Measurements from ENCODE around the gene CDK13. TPM values are rescaled to one million over a fixed set of nuclear protein-coding genes. Genes with fewer than 3 reads are reported as not detected.
A peak's percentile ranks its signal among the peaks of the same experiment; 100 is the strongest.

CDK13 gene
- total and polyA plus RNA-seq, 9 of the 15 experiments (the other 6 are each of a cell fraction or from before 2014, with no cell fraction given), result 9.8 to 46.1 (median 32.4) TPM

DNA sequence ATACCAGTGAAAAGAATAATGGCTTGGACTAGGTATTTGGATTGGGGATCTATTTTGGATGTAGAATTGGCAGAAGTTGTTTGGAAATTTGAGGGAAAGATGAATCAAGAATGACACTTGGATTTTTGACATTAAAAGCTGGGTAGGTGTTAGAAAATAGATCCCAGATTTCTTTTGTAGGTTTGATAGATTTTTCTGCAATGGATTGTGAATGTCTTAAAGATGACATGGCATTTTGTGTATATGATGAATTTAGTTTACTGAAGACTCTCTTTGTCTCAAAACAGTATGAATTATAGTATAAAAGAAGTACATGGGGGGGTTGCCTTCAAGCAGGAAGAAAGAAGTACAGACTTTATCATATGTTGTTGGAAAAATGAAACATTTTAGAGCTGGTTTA lies 108.6 kb downstream of the CDK13 start (continued):
- TF ChIP-seq, protein P1, sequence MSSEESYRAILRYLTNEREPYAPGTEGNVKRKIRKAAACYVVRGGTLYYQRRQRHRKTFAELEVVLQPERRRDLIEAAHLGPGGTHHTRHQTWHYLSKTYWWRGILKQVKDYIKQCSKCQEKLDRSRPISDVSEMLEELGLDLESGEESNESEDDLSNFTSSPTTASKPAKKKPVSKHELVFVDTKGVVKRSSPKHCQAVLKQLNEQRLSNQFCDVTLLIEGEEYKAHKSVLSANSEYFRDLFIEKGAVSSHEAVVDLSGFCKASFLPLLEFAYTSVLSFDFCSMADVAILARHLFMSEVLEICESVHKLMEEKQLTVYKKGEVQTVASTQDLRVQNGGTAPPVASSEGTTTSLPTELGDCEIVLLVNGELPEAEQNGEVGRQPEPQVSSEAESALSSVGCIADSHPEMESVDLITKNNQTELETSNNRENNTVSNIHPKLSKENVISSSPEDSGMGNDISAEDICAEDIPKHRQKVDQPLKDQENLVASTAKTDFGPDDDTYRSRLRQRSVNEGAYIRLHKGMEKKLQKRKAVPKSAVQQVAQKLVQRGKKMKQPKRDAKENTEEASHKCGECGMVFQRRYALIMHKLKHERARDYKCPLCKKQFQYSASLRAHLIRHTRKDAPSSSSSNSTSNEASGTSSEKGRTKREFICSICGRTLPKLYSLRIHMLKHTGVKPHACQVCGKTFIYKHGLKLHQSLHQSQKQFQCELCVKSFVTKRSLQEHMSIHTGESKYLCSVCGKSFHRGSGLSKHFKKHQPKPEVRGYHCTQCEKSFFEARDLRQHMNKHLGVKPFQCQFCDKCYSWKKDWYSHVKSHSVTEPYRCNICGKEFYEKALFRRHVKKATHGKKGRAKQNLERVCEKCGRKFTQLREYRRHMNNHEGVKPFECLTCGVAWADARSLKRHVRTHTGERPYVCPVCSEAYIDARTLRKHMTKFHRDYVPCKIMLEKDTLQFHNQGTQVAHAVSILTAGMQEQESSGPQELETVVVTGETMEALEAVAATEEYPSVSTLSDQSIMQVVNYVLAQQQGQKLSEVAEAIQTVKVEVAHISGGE (CRISPR knock-in tag; IDR thresholded peaks at IDR 0.05), result no peak
- TF ChIP-seq BDP1 (IDR thresholded peaks at IDR 0.05; ENCODE audit: insufficient read depth, insufficient read length) (no peak), LARP7 (IDR thresholded peaks at IDR 0.05) (no peak), ZNF146 (CRISPR knock-in tag; IDR thresholded peaks at IDR 0.05; ENCODE audit: unreplicated experiment) (no peak), NCOA6 (IDR thresholded peaks at IDR 0.05) (no peak), SNIP1 (IDR thresholded peaks at IDR 0.05; ENCODE audit: low read depth) (no peak), MAFK (IDR thresholded peaks at IDR 0.05; ENCODE audit: low read length) (peak; percentile 89), EGR1 (conservative IDR thresholded peaks at IDR 0.05) (no peak), TAF9B (IDR thresholded peaks at IDR 0.05; ENCODE audit: partially characterized antibody) (no peak), SIRT6 (IDR thresholded peaks at IDR 0.05; ENCODE audit: low read depth, low read length) (no peak), SAP30 (IDR thresholded peaks at IDR 0.05; ENCODE audit: borderline replicate concordance, insufficient read depth, low read depth, low read length, poor library complexity, severe bottlenecking) (no peak), DDX20 (tag; IDR thresholded peaks at IDR 0.05; ENCODE audit: low read depth) (no peak), PTBP1 (IDR thresholded peaks at IDR 0.05; ENCODE audit: low read depth, low read length) (no peak), ZNF124 (CRISPR knock-in tag; IDR thresholded peaks at IDR 0.05) (no peak), KDM2B (CRISPR knock-in tag; IDR thresholded peaks at IDR 0.05) (no peak), ARNT (IDR thresholded peaks at IDR 0.05) (no peak), HDAC8 (tag; IDR thresholded peaks at IDR 0.05) (no peak), TCF7L2 (IDR thresholded peaks at IDR 0.05; ENCODE audit: low read depth, low read length) (no peak)
- TF ChIP-seq, protein P2, sequence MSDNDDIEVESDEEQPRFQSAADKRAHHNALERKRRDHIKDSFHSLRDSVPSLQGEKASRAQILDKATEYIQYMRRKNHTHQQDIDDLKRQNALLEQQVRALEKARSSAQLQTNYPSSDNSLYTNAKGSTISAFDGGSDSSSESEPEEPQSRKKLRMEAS (CRISPR knock-in tag; IDR thresholded peaks at IDR 0.05), result no peak
- TF ChIP-seq, protein P3, sequence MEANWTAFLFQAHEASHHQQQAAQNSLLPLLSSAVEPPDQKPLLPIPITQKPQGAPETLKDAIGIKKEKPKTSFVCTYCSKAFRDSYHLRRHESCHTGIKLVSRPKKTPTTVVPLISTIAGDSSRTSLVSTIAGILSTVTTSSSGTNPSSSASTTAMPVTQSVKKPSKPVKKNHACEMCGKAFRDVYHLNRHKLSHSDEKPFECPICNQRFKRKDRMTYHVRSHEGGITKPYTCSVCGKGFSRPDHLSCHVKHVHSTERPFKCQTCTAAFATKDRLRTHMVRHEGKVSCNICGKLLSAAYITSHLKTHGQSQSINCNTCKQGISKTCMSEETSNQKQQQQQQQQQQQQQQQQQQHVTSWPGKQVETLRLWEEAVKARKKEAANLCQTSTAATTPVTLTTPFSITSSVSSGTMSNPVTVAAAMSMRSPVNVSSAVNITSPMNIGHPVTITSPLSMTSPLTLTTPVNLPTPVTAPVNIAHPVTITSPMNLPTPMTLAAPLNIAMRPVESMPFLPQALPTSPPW (CRISPR knock-in tag; IDR thresholded peaks at IDR 0.05), result no peak
